HEK293T (cell line): ENCODE measurements around the gene CSNK2A2.

Experiments used
- SP1 ChIP-seq: fragments of 450-650 bp; IDR thresholded peaks from 2 replicates; pipeline ENCODE4 v1.6.1; 2017
- TARDBP ChIP-seq: fragments of 450-650 bp; IDR thresholded peaks from 2 replicates; pipeline ENCODE4 v1.6.1; 2016

GRCh38 chr16:58160855-58161254 is 37.1 kb downstream of the CSNK2A2 start:
- no peak for TF ChIP-seq SP1
- no peak for TF ChIP-seq TARDBP
